Vagina (tissue), 2 donors: ENCODE data around the gene SPINK2.

Experiments used
- POLR2AphosphoS5 ChIP-seq, 2 donors: sonication (generic); formaldehyde crosslinking; IDR thresholded peaks; one replicate each; pipeline ENCODE4 v1.9.0; 2017; ENCODE audit warnings: antibody characterized with exemption in 2 of 2, mild to moderate bottlenecking in 2 of 2, low read depth in 1 of 2; ENCODE audit not compliant: insufficient read depth in 1 of 2
- TF ChIP-seq, protein P1 (sequence below), 3 experiments: fragments of 450-650 bp in 2 of 3; fragments of 200-600 bp in 1 of 3; sonication (generic) in 1 of 3; IDR thresholded peaks; one replicate each; pipeline ENCODE4 v1.5.1; 2017 to 2019; ENCODE audit warnings: antibody characterized with exemption in 3 of 3, mild to moderate bottlenecking in 2 of 3, moderate library complexity in 2 of 3

DNA sequence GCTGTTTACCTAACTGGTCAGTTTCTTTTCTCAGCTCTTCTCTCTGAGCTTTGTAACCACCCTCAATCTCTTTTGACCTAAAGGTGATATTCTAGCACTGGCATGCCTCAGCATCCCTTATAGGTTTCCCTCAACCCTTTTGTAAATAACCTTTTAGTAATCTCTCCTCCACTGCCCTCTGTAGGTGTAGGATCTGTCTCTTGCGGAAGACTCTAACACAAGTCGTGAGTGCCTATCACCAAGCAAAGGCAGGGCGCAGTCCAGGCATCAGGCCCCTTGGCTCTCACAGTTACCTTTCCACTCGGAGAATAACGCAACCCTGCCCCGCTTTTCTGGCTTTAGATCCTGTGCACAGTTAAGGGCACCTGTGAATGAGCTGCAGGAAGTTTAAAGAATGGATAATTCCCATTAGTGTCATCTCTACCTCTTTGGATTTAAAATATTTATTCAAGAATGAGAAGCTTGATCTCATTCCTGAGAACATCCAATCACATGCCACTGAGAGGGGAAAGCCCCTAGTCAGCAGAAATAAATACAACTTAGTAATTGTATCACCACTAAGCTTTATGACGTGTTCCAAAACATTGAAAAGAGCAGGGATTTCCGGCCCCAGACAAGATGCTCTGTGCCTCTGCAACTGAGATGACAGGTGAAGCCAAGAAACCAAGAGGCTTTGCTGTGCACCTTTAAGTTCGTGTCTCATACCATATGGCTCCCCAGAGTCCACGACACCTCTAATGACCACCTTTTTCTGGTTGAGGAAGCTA lies 58.8 kb downstream of the SPINK2 start:
- TF ChIP-seq POLR2AphosphoS5 (IDR thresholded peaks at IDR 0.05; ENCODE audit: insufficient read depth in 1 of 2, low read depth in 1 of 2): no peak
- TF ChIP-seq, protein P1, sequence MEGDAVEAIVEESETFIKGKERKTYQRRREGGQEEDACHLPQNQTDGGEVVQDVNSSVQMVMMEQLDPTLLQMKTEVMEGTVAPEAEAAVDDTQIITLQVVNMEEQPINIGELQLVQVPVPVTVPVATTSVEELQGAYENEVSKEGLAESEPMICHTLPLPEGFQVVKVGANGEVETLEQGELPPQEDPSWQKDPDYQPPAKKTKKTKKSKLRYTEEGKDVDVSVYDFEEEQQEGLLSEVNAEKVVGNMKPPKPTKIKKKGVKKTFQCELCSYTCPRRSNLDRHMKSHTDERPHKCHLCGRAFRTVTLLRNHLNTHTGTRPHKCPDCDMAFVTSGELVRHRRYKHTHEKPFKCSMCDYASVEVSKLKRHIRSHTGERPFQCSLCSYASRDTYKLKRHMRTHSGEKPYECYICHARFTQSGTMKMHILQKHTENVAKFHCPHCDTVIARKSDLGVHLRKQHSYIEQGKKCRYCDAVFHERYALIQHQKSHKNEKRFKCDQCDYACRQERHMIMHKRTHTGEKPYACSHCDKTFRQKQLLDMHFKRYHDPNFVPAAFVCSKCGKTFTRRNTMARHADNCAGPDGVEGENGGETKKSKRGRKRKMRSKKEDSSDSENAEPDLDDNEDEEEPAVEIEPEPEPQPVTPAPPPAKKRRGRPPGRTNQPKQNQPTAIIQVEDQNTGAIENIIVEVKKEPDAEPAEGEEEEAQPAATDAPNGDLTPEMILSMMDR (IDR thresholded peaks at IDR 0.05): no peak
